ENCODE results near the gene USP54. TPM values are rescaled to one million over a fixed set of nuclear protein-coding genes. Genes with fewer than 3 reads are reported as not detected.
A peak's percentile ranks its signal among the peaks of the same experiment; 100 is the strongest.

Gene USP54
- total and polyA plus RNA-seq, 2 experiments from 2014 or later, result 4.2 to 6.8 TPM

DNA sequence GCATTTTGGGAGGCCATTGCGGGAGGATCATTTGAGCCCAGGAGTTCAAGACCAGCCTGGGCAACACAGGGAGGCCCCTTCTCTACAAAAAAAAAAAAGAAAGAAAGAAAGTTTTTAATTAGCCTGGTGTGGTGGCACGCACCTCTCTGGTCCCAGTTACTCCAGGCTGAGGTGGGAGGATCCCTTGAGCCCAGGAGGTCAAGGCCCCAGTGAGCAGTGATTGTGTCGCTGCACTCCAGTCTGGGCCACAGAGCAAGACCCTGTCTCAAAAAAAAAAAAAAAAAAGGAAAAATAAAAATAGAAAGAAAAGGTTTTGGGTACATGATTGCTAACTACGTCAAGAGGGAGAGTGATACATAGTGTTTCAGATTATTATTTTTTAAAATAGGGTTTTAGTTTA lies 2.0 kb upstream of the USP54 start:
- no peaks in the 10 kb centered on the region for H3K36me3 ChIP-seq (ENCODE audit: low read depth)
- H4K20me1 ChIP-seq (ENCODE audit: insufficient read depth), result no peaks in the 10 kb centered on the region
- in situ Hi-C loops (cut with MboI), result no loop called here
- no peak overlapping the region for H3K9ac ChIP-seq
- H3K9me3 ChIP-seq (ENCODE audit: low read depth), result no peaks in the 10 kb centered on the region
- peaks cover 17% of the 10 kb centered on the region; the same call in 1 of the 2 replicates for H3F3A ChIP-seq (ENCODE audit: insufficient read depth)
- no peak overlapping the region for H2AFZ ChIP-seq
- 88 to 100% methylated on average over 4 of the region's 4 CpGs for WGBS, 2 experiments (ENCODE audit: low coverage in 1 of 2, low lambda C conversion rate in 2 of 2, missing lambda C conversion rate in 2 of 2)
- no peaks in the 10 kb centered on the region for H3K27me3 ChIP-seq (replicated peaks; ENCODE audit: insufficient read depth)
- TF ChIP-seq EZH2phosphoT487 (IDR thresholded peaks at IDR 0.05; ENCODE audit: insufficient read depth, low read depth), result no peak
- no peak for TF ChIP-seq EZH2 (IDR thresholded peaks at IDR 0.05; ENCODE audit: insufficient read depth, poor library complexity, severe bottlenecking)
- H3K9me2 ChIP-seq (ENCODE audit: insufficient read depth), result no peaks in the 10 kb centered on the region
- H3K4me3 ChIP-seq, result no peak overlapping the region
- peaks cover 37% of the 10 kb centered on the region for H3K4me1 ChIP-seq (ENCODE audit: insufficient read depth)
- H3K4me2 ChIP-seq (ENCODE audit: unreplicated experiment), result no peak overlapping the region
- no peak for DNase-seq
- no peak overlapping the region for H3K27ac ChIP-seq
- no peaks in the 10 kb centered on the region for H3K79me2 ChIP-seq (ENCODE audit: insufficient read depth)

DNA sequence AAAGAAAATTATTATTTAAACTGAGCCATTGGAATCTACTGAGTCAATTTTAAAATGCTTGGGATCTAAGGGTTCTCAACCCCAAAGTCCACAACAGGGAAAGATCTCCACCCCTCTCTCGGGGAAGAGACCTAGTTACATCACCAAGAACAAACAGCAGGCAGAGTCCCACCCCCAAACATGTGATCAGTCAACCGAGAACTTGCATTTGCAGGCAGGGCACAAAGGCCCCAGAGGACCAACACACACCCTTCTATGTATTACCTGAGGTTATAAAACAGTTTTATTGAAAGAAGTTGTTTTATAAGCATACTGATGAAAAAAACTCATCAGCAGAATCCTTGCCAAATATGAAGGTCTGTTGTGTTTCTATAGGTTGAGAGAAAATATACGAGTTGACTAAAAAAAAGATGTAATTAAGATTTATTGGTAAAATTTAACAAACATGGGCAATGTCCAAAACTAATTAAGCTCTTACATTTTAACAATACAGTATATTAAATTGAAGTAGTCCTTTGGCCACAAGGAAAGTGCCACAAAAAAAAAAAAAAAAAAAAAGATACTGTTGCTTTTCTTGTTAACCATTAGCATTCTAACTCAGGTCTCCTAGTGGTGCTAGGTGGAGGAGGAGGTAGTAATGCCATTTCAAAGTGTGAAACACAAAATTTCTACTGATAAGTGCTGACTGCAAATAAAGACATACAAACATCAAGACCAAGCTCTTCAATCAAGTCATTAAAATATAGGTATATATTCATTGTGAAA lies 975 bp upstream of the USP54 start:
- Histone ChIP-seq H2AFZ (peak overlapping the region; percentile 52), H3K4me1 (ENCODE audit: insufficient read depth) (peaks cover 39% of the 10 kb centered on the region), H3K36me3 (ENCODE audit: low read depth) (no peaks in the 10 kb centered on the region), H3K4me3 (peak overlapping the region; percentile 33), H3K9me2 (ENCODE audit: insufficient read depth) (no peaks in the 10 kb centered on the region), H3K27ac (peak overlapping the region; percentile 37), H3K79me2 (ENCODE audit: insufficient read depth) (no peaks in the 10 kb centered on the region), H3K4me2 (ENCODE audit: unreplicated experiment) (peak overlapping the region; percentile 49), H3K9me3 (ENCODE audit: low read depth) (no peaks in the 10 kb centered on the region), H3F3A (ENCODE audit: insufficient read depth) (peaks cover 17% of the 10 kb centered on the region; the same call in 1 of the 2 replicates), H3K27me3 (replicated peaks; ENCODE audit: insufficient read depth) (no peaks in the 10 kb centered on the region), H3K9ac (peak overlapping the region; percentile 48), H4K20me1 (ENCODE audit: insufficient read depth) (no peaks in the 10 kb centered on the region)
- TF ChIP-seq EZH2phosphoT487 (IDR thresholded peaks at IDR 0.05; ENCODE audit: insufficient read depth, low read depth), result no peak
- TF ChIP-seq EZH2 (IDR thresholded peaks at IDR 0.05; ENCODE audit: insufficient read depth, poor library complexity, severe bottlenecking), result no peak
- in situ Hi-C loops (cut with MboI), result no loop called here
- peak; percentile 16 for DNase-seq
- 59 to 75% methylated on average over 3 of the region's 3 CpGs for WGBS, 2 experiments (ENCODE audit: low coverage in 1 of 2, low lambda C conversion rate in 2 of 2, missing lambda C conversion rate in 2 of 2)

DNA sequence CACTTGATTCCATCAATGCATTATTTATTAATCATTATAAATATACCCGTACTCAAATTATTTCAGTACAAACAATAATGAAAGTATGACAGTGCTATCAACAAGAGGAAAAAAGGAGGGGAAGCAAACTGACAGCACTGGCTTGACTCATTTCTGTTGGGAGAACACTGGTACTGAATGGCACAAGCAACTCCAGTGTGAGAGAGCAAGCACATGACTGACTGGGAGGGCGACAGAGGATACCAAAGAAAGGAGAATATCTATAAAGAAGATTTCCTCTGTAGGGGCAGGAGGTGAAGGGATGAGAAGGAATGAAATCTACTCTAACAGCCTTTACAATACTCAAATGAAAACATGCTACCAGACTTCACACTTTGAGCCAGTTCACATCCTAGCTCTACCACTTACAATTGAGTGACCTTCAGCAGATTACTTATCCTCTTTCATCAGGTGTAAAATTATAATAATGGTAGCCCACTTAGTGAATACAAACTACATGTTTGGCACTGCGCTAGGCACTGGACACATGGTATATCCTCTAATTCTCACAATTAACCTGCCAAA lies 1.5 kb downstream of the USP54 start:
- Histone ChIP-seq H3K27me3 (replicated peaks; ENCODE audit: insufficient read depth) (no peaks in the 10 kb centered on the region), H4K20me1 (ENCODE audit: insufficient read depth) (no peaks in the 10 kb centered on the region), H3K4me2 (ENCODE audit: unreplicated experiment) (no peak overlapping the region), H3K9me2 (ENCODE audit: insufficient read depth) (no peaks in the 10 kb centered on the region), H3F3A (ENCODE audit: insufficient read depth) (peaks cover 41% of the 10 kb centered on the region), H3K79me2 (ENCODE audit: insufficient read depth) (no peaks in the 10 kb centered on the region), H3K4me1 (ENCODE audit: insufficient read depth) (peaks cover 58% of the 10 kb centered on the region), H3K4me3 (no peak overlapping the region), H3K9ac (no peak overlapping the region), H3K27ac (no peak overlapping the region), H2AFZ (no peak overlapping the region), H3K9me3 (ENCODE audit: low read depth) (no peaks in the 10 kb centered on the region), H3K36me3 (ENCODE audit: low read depth) (no peaks in the 10 kb centered on the region)
- WGBS, 2 experiments (ENCODE audit: low coverage in 1 of 2, low lambda C conversion rate in 2 of 2, missing lambda C conversion rate in 2 of 2), result 88 to 90% methylated on average over 3 of the region's 3 CpGs
- no peak for TF ChIP-seq EZH2phosphoT487 (IDR thresholded peaks at IDR 0.05; ENCODE audit: insufficient read depth, low read depth)
- no peak for TF ChIP-seq EZH2 (IDR thresholded peaks at IDR 0.05; ENCODE audit: insufficient read depth, poor library complexity, severe bottlenecking)
- in situ Hi-C loops (cut with MboI), result no loop called here
- peak; percentile 14 for DNase-seq

DNA sequence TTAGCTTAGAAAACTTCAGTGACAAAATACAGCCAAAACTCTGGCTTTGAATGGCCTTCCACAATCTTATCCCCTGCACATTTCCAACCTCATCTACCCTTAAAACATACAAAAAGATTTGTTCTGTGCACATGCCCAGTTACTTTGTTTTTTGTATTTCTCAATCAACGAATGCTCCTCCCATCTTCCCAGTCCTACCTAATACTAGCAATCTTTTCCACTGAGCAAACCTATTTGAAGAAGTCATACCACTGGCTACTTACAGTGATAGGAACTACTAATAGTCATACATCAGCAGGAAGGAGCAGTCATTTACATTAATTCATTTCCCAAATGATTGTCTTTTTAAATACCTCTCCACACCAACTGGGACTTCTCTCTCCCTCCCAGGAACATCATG lies 2.5 kb downstream of the USP54 start:
- H3K9me3 ChIP-seq (ENCODE audit: low read depth), result no peaks in the 10 kb centered on the region
- 89 to 94% methylated on average over 1 of the region's 1 CpG for WGBS, 2 experiments (ENCODE audit: low coverage in 1 of 2, low lambda C conversion rate in 2 of 2, missing lambda C conversion rate in 2 of 2)
- peaks cover 58% of the 10 kb centered on the region for H3K4me1 ChIP-seq (ENCODE audit: insufficient read depth)
- H2AFZ ChIP-seq, result no peak overlapping the region
- in situ Hi-C loops (cut with MboI), result no loop called here
- DNase-seq, result peak; percentile 51
- H4K20me1 ChIP-seq (ENCODE audit: insufficient read depth), result no peaks in the 10 kb centered on the region
- H3K9ac ChIP-seq, result no peak overlapping the region
- no peak overlapping the region for H3K4me3 ChIP-seq
- no peaks in the 10 kb centered on the region for H3K9me2 ChIP-seq (ENCODE audit: insufficient read depth)
- H3K36me3 ChIP-seq (ENCODE audit: low read depth), result no peaks in the 10 kb centered on the region
- no peak overlapping the region for H3K27ac ChIP-seq
- peaks cover 41% of the 10 kb centered on the region for H3F3A ChIP-seq (ENCODE audit: insufficient read depth)
- no peaks in the 10 kb centered on the region for H3K27me3 ChIP-seq (replicated peaks; ENCODE audit: insufficient read depth)
- H3K79me2 ChIP-seq (ENCODE audit: insufficient read depth), result no peaks in the 10 kb centered on the region
- no peak overlapping the region for H3K4me2 ChIP-seq (ENCODE audit: unreplicated experiment)
- no peak for TF ChIP-seq EZH2phosphoT487 (IDR thresholded peaks at IDR 0.05; ENCODE audit: insufficient read depth, low read depth)
- no peak for TF ChIP-seq EZH2 (IDR thresholded peaks at IDR 0.05; ENCODE audit: insufficient read depth, poor library complexity, severe bottlenecking)

Data from GM23248 (cell line).